ENCODE results near the gene MRPL48. TPM values are rescaled to one million over a fixed set of nuclear protein-coding genes. Genes with fewer than 3 reads are reported as not detected.
"Not testable (repeated sequence)": the region's sequence is repeated elsewhere in the genome, so short reads cannot be mapped to it uniquely, and the experiment has no call there.

The MRPL48 gene
- polyA plus RNA-seq, 1 donor from 2014 or later, result 61.0 TPM

DNA sequence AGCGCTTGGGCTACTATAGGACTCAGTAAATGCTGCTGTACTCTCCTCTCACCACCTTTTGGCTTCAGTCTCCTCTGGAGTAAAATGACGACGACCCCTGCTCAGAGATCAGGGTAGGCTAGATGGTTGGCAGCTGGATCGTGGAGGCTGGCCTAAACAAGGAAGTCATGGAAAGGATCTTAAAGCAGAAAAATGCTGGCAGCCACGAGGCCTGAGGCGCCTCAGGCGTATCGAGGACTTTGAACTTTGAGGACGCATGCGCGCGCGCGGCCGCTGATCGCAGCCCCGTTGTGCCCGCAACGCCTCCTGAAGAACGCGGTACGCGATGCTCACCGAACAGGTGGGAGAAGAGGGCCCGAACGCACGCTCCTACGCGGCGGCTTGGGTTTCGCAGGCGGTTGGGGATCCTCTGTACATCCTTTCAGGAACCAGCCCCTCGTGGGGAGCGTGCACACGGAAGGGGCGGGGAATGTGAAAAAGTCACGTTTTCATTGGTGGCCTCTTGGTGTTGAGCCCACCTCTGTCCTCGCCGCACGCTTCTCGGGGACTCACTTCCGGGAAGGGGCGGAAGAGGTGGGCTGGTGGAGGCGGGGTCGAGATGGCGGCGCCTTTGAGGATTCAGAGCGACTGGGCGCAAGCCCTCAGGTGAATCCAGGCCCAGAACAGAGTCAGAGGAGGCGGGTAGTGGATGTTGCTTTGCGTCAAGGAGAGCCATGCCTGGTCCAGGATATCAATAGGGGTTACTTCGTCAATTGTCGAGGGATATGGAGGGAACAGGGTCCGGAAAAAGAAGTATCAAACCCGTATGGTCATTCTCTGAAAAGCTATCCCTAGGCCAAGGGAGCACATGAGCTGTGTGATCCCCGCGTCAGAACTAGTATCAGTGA is 89.0 kb downstream of the MRPL48 start, which contains the start of the genes COA4 and PAAF1:
COA4 (minus strand) TSS at position 423 of the 887 bp plus-strand sequence. CDS start 3,468 bp downstream, outside the sequence.
PAAF1 (plus strand) TSS at position 576 of the 887 bp plus-strand sequence; CDS start at position 599, 23 bp downstream.
- Mint-ChIP-seq H3K9me3 (no peaks in the 10 kb centered on the region), H3K27me3 (no peaks in the 10 kb centered on the region), H3K36me3 (peaks cover 2% of the 10 kb centered on the region), H3K4me1 (peaks cover 19 to 23% (median 21%) of the 10 kb centered on the region in 3 donors), H3K4me3 (peak within 1 kb of the TSS; percentile 94 to 100 (median 97)), H3K27ac (peak within 1 kb of the TSS; percentile 81 to 97 (median 97))

DNA sequence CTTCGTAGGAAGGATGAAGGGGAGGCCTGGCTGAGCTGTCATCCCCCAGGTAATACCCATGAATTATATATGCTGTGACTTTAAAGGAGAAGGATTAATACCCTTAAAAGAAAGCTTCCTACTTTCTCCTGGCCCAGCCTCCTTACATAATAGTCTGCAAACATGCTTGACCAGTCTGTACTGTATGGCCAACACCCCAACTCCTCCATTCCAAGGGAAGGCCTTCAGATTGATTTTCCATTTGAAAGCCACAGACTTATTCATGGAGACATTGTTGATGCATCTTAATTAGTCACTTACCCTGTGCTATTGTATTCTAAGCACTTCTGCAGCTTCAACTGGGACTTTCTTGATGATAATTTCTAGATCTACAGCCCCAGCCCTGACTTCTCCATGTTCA is 91.1 kb downstream of the MRPL48 start:
- no peaks in the 10 kb centered on the region for H3K9me3 Mint-ChIP-seq
- peak overlapping the region in 1 of 3 donors; percentile 30 for H3K27ac Mint-ChIP-seq
- no peaks in the 10 kb centered on the region for H3K27me3 Mint-ChIP-seq
- no peaks in the 10 kb centered on the region for H3K36me3 Mint-ChIP-seq
- H3K4me1 Mint-ChIP-seq, result peaks cover 19 to 23% (median 21%) of the 10 kb centered on the region in 3 donors
- H3K4me3 Mint-ChIP-seq, result peak overlapping the region in 3 of 4 donors; percentile 14 to 96 (median 17)

DNA sequence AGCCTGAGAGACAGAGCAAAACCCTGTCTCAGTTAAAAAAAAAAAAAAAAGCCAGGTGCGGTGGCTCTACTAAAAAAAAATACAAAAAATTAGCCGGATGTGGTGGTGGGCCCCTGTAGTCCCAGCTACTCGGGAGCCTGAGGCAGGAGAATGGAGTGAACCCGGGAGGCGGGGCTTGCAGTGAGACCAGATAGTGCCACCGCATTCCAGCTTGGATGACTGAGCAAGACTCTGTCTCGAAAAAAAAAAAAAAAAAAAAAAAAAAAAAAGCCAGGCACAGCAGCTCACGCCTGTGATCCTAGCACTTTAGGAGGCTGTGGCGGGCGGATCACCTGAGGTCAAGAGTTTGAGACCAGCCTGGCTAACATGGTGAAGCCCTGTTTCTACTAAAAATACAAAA is 92.8 kb downstream of the MRPL48 start:
- H3K27me3 Mint-ChIP-seq, H3K9me3 Mint-ChIP-seq, H3K36me3 Mint-ChIP-seq, H3K4me3 Mint-ChIP-seq, H3K27ac Mint-ChIP-seq: not testable (repeated sequence)
- peaks cover 11 to 16% (median 13%) of the 10 kb centered on the region in 3 donors for H3K4me1 Mint-ChIP-seq

DNA sequence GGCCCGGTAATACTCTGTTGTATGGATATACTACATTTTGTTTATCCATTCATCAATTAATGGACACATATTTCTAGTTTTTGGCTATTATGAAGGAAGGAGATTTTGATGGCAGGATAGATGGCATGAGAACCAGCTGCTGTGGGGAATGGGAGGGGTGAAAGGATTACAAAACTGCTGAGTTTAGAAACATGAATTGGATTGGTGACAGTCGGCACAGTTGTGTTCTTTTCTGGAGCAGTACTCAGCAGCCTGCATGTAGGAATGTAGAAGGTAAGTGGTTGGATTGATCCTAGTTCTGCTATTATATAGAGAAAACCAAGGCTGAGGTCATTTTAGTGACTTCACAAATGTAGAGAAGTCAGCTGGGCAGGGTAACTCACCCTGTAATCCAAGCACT is 96.2 kb downstream of the MRPL48 start:
- Mint-ChIP-seq H3K4me1 (peaks cover 0 to 4% (median 4%) of the 10 kb centered on the region in 3 donors), H3K27me3 (no peaks in the 10 kb centered on the region), H3K27ac (no peak overlapping the region), H3K9me3 (no peaks in the 10 kb centered on the region), H3K36me3 (peaks cover 9% of the 10 kb centered on the region), H3K4me3 (no peak overlapping the region)

DNA sequence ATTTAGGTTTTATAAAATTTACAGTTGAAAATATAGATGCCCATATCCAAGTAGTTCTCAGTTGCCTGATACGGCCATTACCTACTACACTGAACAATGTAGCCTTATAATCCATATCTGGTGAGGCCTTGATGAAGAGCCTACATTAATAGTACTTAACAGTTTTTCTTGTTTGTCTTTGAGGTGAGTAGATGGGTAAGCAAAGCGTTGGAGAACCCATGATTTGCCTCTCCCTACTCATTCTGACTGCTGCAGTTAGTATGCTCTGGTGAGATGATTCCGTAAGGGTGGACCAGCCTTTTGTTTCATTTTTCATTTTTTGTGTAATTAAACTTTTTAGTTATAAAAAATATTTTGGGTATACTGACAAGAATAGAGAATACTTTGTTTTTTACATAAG is 100.6 kb downstream of the MRPL48 start:
- peaks cover 0 to 4% (median 1%) of the 10 kb centered on the region in 3 donors for H3K4me1 Mint-ChIP-seq
- H3K9me3 Mint-ChIP-seq, result no peaks in the 10 kb centered on the region
- H3K36me3 Mint-ChIP-seq, result peaks cover 14% of the 10 kb centered on the region
- H3K27me3 Mint-ChIP-seq, result no peaks in the 10 kb centered on the region
- no peak overlapping the region for H3K27ac Mint-ChIP-seq
- no peak overlapping the region for H3K4me3 Mint-ChIP-seq

DNA sequence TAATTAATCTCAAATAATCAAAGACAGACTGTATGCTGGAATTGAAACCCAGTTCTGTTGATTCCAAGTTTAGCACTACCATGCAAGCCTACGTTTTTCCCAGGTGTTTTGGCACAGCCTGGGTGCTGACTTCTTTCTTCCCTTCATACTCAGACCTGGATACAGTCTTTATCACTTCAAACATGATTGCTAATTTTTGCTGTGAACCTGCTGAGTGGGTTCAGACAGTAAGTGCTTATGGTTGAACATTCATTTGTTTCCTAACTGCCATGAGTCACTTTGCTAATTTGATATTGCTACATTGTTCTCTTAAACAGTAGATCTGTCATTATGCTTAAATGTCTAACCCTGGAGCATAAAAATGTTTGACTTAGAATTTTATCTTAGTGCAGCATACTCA is 101.3 kb downstream of the MRPL48 start:
- Mint-ChIP-seq H3K4me3 (no peak overlapping the region), H3K9me3 (no peaks in the 10 kb centered on the region), H3K4me1 (peaks cover 0 to 4% (median 1%) of the 10 kb centered on the region in 3 donors), H3K27ac (no peak overlapping the region), H3K27me3 (no peaks in the 10 kb centered on the region), H3K36me3 (peaks cover 14% of the 10 kb centered on the region)

DNA sequence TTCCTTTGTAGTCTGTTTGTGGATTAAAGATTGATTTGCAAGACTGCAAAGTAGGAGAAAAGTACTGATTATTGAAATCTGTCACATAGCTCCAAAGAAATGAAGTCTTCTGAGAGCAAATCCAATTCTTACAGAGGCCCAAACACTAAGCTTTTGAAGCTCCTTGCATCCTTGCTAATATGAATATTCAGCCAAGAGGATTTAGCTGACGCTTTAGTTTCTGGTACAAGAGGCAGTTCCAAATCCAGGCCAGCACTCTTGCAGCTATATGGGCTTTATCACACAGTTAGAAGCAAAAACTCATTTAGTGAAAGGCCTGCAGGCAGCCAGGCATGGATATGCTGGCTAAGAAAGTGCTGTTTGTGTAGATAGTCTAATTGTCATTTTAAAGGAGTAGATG is 101.9 kb downstream of the MRPL48 start:
- Mint-ChIP-seq H3K4me1 (peaks cover 0 to 4% (median 1%) of the 10 kb centered on the region in 3 donors), H3K27ac (no peak overlapping the region), H3K27me3 (no peaks in the 10 kb centered on the region), H3K9me3 (no peaks in the 10 kb centered on the region), H3K4me3 (no peak overlapping the region), H3K36me3 (peaks cover 14% of the 10 kb centered on the region)

DNA sequence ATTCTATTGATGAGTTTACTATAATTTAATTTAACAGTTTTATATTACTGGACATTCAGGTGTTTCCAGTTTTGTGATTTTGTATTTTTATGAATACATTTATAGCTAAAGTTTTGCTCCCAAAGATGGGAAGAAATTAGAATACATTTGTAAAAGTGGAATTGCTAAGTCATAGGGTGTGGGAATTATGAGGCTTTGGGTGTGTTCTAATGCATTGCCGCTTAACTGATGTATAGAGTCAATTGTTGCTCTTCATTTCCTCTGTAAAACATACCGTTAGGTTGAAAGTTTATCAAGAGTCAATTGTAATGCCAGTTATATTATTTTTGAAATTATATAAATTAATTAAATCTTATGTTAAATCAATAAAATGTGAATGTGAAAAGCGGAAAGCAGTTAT is 105.4 kb downstream of the MRPL48 start:
- H3K27ac Mint-ChIP-seq, result no peak overlapping the region
- H3K36me3 Mint-ChIP-seq, result peaks cover 7% of the 10 kb centered on the region
- H3K4me3 Mint-ChIP-seq, result no peak overlapping the region
- H3K27me3 Mint-ChIP-seq, result no peaks in the 10 kb centered on the region
- no peaks in the 10 kb centered on the region for H3K4me1 Mint-ChIP-seq
- no peaks in the 10 kb centered on the region for H3K9me3 Mint-ChIP-seq

DNA sequence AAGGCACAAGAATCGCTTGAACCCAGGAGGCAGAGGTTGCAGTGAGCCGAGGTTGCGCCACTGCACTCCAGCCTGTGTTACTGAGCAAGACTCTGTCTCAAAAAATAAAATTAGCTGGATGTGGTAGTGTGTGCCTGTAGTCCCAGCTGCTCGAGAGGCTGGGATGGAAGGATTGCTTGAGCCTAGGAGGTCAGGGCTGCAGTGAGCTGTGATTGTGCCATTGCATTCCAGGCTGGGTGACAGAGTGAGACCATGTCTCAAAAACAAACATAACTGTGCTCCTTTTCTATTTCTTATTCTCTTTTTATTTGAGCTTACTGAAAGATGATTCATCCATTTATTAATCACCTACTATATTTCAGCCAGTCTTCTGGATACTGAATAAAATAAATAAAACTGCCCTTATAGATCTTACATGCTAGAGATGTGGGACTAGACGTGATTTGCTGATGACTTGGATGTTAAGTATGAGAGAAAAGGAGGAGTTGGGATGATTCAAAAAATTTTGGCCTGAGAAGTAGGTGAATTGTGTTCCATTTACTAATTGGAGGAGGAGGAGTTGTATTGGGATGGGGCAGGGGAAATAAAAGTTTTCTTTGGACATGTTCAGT is 107.2 kb downstream of the MRPL48 start:
- no peaks in the 10 kb centered on the region for H3K27me3 Mint-ChIP-seq
- no peak overlapping the region for H3K27ac Mint-ChIP-seq
- no peaks in the 10 kb centered on the region for H3K9me3 Mint-ChIP-seq

DNA sequence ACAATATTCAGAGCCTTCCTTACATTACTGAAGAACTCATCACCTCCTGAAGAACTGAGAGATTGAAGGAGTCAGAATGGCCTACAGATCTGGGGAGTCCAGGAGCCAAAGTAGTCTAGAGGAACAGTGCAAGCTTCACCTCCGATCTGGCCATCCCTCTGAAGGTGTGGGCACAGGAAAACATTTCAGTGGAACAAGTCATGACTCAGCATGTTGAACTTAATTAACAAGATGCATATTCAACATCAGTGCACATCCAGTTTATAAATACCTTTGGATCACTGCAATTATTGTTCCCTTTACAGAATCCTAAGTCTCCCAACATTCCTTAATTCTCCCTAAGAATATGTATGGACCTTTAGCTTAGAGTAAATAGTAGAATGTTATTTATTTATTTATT is 114.6 kb downstream of the MRPL48 start:
- no peak overlapping the region for H3K4me3 Mint-ChIP-seq
- no peaks in the 10 kb centered on the region for H3K9me3 Mint-ChIP-seq
- H3K27ac Mint-ChIP-seq, result no peak overlapping the region
- no peaks in the 10 kb centered on the region for H3K27me3 Mint-ChIP-seq
- H3K36me3 Mint-ChIP-seq, result peaks cover 14% of the 10 kb centered on the region
- no peaks in the 10 kb centered on the region for H3K4me1 Mint-ChIP-seq

More for the DNA sequence above, 107.2 kb downstream of the MRPL48 start:
- H3K4me3 Mint-ChIP-seq, result no peak overlapping the region
- H3K4me1 Mint-ChIP-seq, result no peaks in the 10 kb centered on the region
- H3K36me3 Mint-ChIP-seq, result peaks cover 5% of the 10 kb centered on the region

DNA sequence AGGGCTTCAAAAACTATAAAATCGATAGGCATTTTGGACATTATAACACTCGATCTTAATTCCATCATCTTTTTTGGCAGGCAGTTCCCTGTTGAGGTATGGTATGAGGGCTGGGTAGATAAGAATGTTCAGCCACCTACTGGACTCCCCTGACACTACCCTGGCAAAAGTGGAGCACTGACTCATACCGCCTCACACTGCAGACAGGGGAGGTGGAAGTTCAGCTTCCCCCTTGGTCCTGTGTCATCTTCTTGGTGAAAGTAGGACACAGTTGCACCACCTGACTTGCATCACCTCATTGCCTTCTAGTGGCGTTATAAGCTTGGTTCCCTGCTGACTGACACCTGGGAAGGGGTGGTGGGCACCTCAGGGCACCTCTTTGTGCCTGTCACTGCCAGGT is 119.5 kb downstream of the MRPL48 start:
- no peak overlapping the region for H3K27ac Mint-ChIP-seq
- no peaks in the 10 kb centered on the region for H3K9me3 Mint-ChIP-seq
- H3K36me3 Mint-ChIP-seq, result peaks cover 10% of the 10 kb centered on the region
- no peak overlapping the region for H3K4me3 Mint-ChIP-seq
- peaks cover 0 to 2% (median 0%) of the 10 kb centered on the region in 3 donors for H3K4me1 Mint-ChIP-seq
- H3K27me3 Mint-ChIP-seq, result no peaks in the 10 kb centered on the region

DNA sequence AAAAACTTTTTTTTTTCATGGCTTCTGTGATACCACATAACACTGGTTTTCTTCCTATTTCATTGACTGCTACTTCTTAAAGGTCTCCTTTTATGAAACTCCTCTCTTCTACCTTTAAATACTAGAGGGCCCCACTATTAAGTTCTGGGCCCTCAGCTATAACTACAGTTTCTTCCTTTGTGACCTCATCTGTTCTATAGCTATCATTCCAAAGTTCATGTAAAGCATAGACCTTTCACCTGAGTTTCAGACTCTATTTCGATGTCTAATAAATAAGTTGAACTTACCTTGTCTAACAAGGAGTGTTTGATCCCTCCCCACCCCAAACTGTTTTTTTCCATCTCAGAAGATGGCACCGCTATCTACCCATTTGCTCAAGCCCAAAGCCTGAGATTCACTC is 124.4 kb downstream of the MRPL48 start:
- H3K9me3 Mint-ChIP-seq, result no peaks in the 10 kb centered on the region
- peaks cover 11% of the 10 kb centered on the region for H3K36me3 Mint-ChIP-seq
- no peak overlapping the region for H3K4me3 Mint-ChIP-seq
- no peaks in the 10 kb centered on the region for H3K27me3 Mint-ChIP-seq
- H3K27ac Mint-ChIP-seq, result no peak overlapping the region
- H3K4me1 Mint-ChIP-seq, result peaks cover 0 to 2% (median 0%) of the 10 kb centered on the region in 3 donors

DNA sequence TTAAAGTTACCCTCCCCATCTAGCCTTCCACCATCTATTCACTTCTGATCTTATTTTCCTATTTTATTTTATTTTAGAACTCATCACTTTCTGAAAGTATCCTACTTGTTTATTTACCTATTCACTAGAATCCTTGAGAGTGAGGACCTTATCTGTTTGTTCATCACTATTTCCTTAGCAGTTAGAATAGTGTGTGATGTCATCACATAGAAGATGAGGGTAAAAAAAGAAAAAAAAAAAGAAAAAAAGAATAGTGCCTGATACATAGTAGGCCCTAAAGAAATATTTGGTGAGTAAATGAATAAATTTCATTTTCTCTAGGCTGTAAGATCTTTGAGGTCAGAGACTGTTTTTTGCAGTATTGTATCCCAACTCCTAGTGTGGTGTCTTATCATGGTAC is 125.8 kb downstream of the MRPL48 start:
- H3K9me3 Mint-ChIP-seq, result no peaks in the 10 kb centered on the region

DNA sequence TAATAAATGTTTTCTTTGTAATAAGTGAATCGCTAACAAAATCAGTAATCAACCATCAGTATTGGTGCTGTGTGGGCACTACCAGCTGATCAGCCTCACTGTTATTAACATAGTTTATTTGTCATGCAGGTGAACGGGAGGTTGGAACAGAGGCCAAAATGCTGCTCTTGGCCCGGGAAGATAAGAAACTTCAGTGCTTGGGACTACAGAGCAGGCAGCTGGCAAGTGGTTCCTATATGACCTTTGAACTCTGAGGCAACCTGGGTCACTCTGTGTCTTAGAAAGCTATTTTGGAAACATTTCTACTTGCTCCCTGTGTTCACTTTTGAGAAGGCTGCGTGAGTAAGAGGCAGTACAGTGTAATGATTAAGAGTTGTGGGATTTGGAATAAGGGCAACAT is 126.6 kb downstream of the MRPL48 start:
- Mint-ChIP-seq H3K36me3 (peaks cover 19% of the 10 kb centered on the region), H3K27ac (no peak overlapping the region), H3K27me3 (no peaks in the 10 kb centered on the region), H3K9me3 (no peaks in the 10 kb centered on the region), H3K4me3 (no peak overlapping the region), H3K4me1 (peaks cover 0 to 2% (median 0%) of the 10 kb centered on the region in 3 donors)

More for the DNA sequence above, 125.8 kb downstream of the MRPL48 start:
- Mint-ChIP-seq H3K27ac (no peak overlapping the region), H3K27me3 (no peaks in the 10 kb centered on the region), H3K36me3 (peaks cover 12% of the 10 kb centered on the region), H3K4me3 (no peak overlapping the region), H3K4me1 (peaks cover 0 to 2% (median 0%) of the 10 kb centered on the region in 3 donors)

All from IgD-negative memory B cell (primary cell).